ENCODE data around the gene ZMAT5.

DNA sequence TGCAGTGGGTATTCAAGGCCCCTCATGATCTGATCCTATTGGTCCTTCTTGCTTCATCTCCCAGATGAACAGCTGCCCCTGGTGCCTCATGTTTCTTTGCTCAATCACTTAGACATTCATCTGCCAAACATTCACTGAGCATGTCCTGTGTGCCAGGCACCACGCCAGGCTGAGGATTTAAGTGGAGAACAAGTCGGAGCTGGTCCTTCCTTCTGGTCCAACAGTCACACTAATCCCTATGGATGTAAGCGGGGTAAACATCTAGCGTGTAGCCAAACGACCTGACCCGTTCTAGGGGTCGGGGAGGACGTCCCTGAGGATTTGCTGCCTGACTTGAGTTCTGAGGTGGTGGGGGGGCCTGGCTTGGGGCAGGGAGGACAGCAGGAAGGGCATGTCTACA lies 21.9 kb downstream of the ZMAT5 start:
- TF ChIP-seq, protein P1, sequence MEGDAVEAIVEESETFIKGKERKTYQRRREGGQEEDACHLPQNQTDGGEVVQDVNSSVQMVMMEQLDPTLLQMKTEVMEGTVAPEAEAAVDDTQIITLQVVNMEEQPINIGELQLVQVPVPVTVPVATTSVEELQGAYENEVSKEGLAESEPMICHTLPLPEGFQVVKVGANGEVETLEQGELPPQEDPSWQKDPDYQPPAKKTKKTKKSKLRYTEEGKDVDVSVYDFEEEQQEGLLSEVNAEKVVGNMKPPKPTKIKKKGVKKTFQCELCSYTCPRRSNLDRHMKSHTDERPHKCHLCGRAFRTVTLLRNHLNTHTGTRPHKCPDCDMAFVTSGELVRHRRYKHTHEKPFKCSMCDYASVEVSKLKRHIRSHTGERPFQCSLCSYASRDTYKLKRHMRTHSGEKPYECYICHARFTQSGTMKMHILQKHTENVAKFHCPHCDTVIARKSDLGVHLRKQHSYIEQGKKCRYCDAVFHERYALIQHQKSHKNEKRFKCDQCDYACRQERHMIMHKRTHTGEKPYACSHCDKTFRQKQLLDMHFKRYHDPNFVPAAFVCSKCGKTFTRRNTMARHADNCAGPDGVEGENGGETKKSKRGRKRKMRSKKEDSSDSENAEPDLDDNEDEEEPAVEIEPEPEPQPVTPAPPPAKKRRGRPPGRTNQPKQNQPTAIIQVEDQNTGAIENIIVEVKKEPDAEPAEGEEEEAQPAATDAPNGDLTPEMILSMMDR (IDR thresholded peaks at IDR 0.05; ENCODE audit: insufficient read depth, low read length, poor library complexity, severe bottlenecking): no peak
- no peak for TF ChIP-seq EZH2phosphoT487 (conservative IDR thresholded peaks at IDR 0.05; ENCODE audit: low read length)

Data from SU-DHL-6 (cell line).